Stomach (tissue), 4 donors: Measurements from ENCODE around the gene VPS13D.

Experiments used
- CTCF ChIP-seq, 7 experiments: fragments of 450-650 bp in 4 of 7; fragments of 200-600 bp in 3 of 7; sonication (generic) in 3 of 7; IDR thresholded peaks; one replicate each; pipeline ENCODE4 v1.5.1; 2016 to 2019; ENCODE audit warnings: antibody characterized with exemption in 7 of 7, control low read depth in 2 of 7, mild to moderate bottlenecking in 1 of 7
- POLR2A ChIP-seq, 4 donors: fragments of 450-650 bp; IDR thresholded peaks; one replicate each; pipeline ENCODE4 v1.6.1; 2016; ENCODE audit warnings: antibody characterized with exemption in 4 of 4, control low read depth in 2 of 4, mild to moderate bottlenecking in 1 of 4, moderate library complexity in 1 of 4
- POLR2AphosphoS5 ChIP-seq, 3 donors: sonication (generic); formaldehyde crosslinking; IDR thresholded peaks; one replicate each; pipeline ENCODE4 v1.6.1; 2016; ENCODE audit warnings: antibody characterized with exemption in 3 of 3

GRCh38 chr1:12200208-12200607 is 29.6 kb upstream of the VPS13D start:
- TF ChIP-seq POLR2AphosphoS5 (IDR thresholded peaks at IDR 0.05) (no peak), CTCF (IDR thresholded peaks at IDR 0.05) (no peak), POLR2A (IDR thresholded peaks at IDR 0.05) (no peak)
